NCI-H510A (cell line): ENCODE data around the gene OR12D1.

Experiments
- DNase-seq: peaks from one replicate; lab custom pipeline; 2025; lab: John Stamatoyannopoulos, UW

The OR12D1 gene

GRCh38 chr6:29465801-29466200 lies 51.1 kb downstream of the OR12D1 start:
- no peak for DNase-seq

- no peak for DNase-seq
Observed at GRCh38 chr6:29466241-29466640, 51.5 kb downstream of the OR12D1 start.
